ENCODE measurements around the gene RAB3IP.

- TF ChIP-seq CTCF (IDR thresholded peaks at IDR 0.05) = no peak
- no peak for TF ChIP-seq POLR2A (IDR thresholded peaks at IDR 0.05)
- no peak for TF ChIP-seq EP300 (IDR thresholded peaks at IDR 0.05)
Observed at GRCh38 chr12:69843608-69844007, 104.9 kb downstream of the RAB3IP start.
